ENCODE data around the gene THPO.

DNA sequence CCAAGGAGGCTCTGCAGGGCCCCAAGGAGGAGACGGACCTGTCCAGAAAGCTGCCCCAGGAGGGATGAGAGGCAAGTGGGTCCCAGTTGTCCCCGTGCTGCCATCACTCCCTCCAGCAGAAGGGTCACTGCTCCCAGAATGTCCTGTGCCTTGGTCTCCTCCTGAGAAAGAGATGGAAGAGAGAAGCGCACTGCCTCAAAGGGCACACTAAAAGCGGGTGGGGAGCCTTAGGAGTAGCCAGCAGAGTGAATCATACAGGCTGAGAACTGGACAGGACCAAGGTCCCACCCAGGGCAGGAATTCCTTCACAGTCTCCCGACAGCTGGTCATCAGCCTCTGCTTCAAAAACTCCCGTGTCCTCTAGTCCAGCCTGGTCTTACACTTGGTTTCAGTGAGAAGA is 4.6 kb downstream of the THPO start:
- TF ChIP-seq, protein P1, sequence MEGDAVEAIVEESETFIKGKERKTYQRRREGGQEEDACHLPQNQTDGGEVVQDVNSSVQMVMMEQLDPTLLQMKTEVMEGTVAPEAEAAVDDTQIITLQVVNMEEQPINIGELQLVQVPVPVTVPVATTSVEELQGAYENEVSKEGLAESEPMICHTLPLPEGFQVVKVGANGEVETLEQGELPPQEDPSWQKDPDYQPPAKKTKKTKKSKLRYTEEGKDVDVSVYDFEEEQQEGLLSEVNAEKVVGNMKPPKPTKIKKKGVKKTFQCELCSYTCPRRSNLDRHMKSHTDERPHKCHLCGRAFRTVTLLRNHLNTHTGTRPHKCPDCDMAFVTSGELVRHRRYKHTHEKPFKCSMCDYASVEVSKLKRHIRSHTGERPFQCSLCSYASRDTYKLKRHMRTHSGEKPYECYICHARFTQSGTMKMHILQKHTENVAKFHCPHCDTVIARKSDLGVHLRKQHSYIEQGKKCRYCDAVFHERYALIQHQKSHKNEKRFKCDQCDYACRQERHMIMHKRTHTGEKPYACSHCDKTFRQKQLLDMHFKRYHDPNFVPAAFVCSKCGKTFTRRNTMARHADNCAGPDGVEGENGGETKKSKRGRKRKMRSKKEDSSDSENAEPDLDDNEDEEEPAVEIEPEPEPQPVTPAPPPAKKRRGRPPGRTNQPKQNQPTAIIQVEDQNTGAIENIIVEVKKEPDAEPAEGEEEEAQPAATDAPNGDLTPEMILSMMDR (IDR thresholded peaks at IDR 0.05; ENCODE audit: extremely low read depth in 1 of 2, insufficient read depth in 1 of 2, low read depth in 1 of 2, low read length in 2 of 2): no peak
- no peak for TF ChIP-seq POLR2AphosphoS5 (IDR thresholded peaks at IDR 0.05; ENCODE audit: insufficient read depth, low read depth, low read length)
- no peak for TF ChIP-seq EZH2 (IDR thresholded peaks at IDR 0.05; ENCODE audit: borderline replicate concordance, low read depth, low read length, severe bottlenecking)

Data from endothelial cell of umbilical vein (primary cell).